ENCODE measurements around the gene SPTLC3.

SPTLC3 gene

GRCh38 chr20:13119583-13119982 lies 110.8 kb downstream of the SPTLC3 start:
- no peak for TF ChIP-seq PATZ1 (CRISPR knock-in tag; IDR thresholded peaks at IDR 0.05; ENCODE audit: borderline replicate concordance)
- TF ChIP-seq GLIS3 (CRISPR knock-in tag; IDR thresholded peaks at IDR 0.05): no peak
- no peak for TF ChIP-seq BACH2 (CRISPR knock-in tag; IDR thresholded peaks at IDR 0.05; ENCODE audit: borderline replicate concordance)
- peak; percentile 91 for ATAC-seq

DNA sequence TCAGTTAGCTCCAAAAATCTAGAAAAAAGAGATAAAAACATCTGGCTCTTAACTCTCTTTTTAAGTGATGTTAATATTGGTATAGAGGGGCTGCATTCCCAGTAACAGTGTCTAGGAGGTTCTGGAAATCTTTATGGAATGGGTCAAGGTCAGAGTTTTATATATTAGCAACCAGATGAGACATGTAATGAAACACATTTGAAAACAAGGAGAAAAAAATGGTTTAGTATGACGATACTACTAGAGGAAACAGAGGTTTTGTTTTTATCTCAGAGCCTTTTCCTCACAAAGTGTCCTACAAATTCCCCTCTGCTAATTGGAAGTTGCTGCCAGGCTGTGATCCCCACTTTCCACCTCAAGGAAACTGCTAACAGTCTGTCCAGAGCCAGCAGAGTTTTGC lies 111.7 kb downstream of the SPTLC3 start:
- no peak for TF ChIP-seq ESRRG (CRISPR knock-in tag; IDR thresholded peaks at IDR 0.05)
- TF ChIP-seq ZFP30 (CRISPR knock-in tag; IDR thresholded peaks at IDR 0.05): no peak
- no peak for TF ChIP-seq BACH2 (CRISPR knock-in tag; IDR thresholded peaks at IDR 0.05; ENCODE audit: borderline replicate concordance)
- no peak for TF ChIP-seq PPARA (CRISPR knock-in tag; IDR thresholded peaks at IDR 0.05; ENCODE audit: borderline replicate concordance)
- TF ChIP-seq ZNF565 (CRISPR knock-in tag; conservative IDR thresholded peaks at IDR 0.05; ENCODE audit: low read depth): no peak
- TF ChIP-seq GLIS3 (CRISPR knock-in tag; IDR thresholded peaks at IDR 0.05): no peak
- TF ChIP-seq CSDC2 (CRISPR knock-in tag; IDR thresholded peaks at IDR 0.05): no peak
- no peak for TF ChIP-seq ARNTL (CRISPR knock-in tag; IDR thresholded peaks at IDR 0.05; ENCODE audit: borderline replicate concordance, low read depth)
- TF ChIP-seq RARB (CRISPR knock-in tag; IDR thresholded peaks at IDR 0.05): no peak
- TF ChIP-seq, protein P1, sequence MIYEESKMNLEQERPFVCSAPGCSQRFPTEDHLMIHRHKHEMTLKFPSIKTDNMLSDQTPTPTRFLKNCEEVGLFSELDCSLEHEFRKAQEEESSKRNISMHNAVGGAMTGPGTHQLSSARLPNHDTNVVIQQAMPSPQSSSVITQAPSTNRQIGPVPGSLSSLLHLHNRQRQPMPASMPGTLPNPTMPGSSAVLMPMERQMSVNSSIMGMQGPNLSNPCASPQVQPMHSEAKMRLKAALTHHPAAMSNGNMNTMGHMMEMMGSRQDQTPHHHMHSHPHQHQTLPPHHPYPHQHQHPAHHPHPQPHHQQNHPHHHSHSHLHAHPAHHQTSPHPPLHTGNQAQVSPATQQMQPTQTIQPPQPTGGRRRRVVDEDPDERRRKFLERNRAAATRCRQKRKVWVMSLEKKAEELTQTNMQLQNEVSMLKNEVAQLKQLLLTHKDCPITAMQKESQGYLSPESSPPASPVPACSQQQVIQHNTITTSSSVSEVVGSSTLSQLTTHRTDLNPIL (CRISPR knock-in tag; IDR thresholded peaks at IDR 0.05; ENCODE audit: low read depth): no peak
- TF ChIP-seq OSR1 (CRISPR knock-in tag; IDR thresholded peaks at IDR 0.05): no peak
- TF ChIP-seq ISL1 (CRISPR knock-in tag; IDR thresholded peaks at IDR 0.05): no peak
- TF ChIP-seq CSRNP3 (CRISPR knock-in tag; IDR thresholded peaks at IDR 0.05): no peak
- TF ChIP-seq PATZ1 (CRISPR knock-in tag; IDR thresholded peaks at IDR 0.05; ENCODE audit: borderline replicate concordance): no peak
- no peak for TF ChIP-seq SNAI2 (CRISPR knock-in tag; IDR thresholded peaks at IDR 0.05)
- TF ChIP-seq ZC3H10 (CRISPR knock-in tag; IDR thresholded peaks at IDR 0.05): no peak
- TF ChIP-seq TOX (CRISPR knock-in tag; IDR thresholded peaks at IDR 0.05; ENCODE audit: borderline replicate concordance): no peak
- no peak for TF ChIP-seq ZFP3 (CRISPR knock-in tag; IDR thresholded peaks at IDR 0.05)
- no peak for TF ChIP-seq POU6F1 (CRISPR knock-in tag; IDR thresholded peaks at IDR 0.05; ENCODE audit: borderline replicate concordance, low read depth)
- ATAC-seq: no peak

- ATAC-seq: no peak
- TF ChIP-seq, protein P1 (CRISPR knock-in tag; IDR thresholded peaks at IDR 0.05; ENCODE audit: low read depth): no peak
- TF ChIP-seq POU6F1 (CRISPR knock-in tag; IDR thresholded peaks at IDR 0.05; ENCODE audit: borderline replicate concordance, low read depth) (no peak), ZC3H10 (CRISPR knock-in tag; IDR thresholded peaks at IDR 0.05) (no peak), OSR1 (CRISPR knock-in tag; IDR thresholded peaks at IDR 0.05) (no peak), ISL1 (CRISPR knock-in tag; IDR thresholded peaks at IDR 0.05) (no peak)
Observed at GRCh38 chr20:13121840-13122515, 113.2 kb downstream of the SPTLC3 start.

Data from SK-N-SH treated with all-trans-retinoic acid at 6 μM for 48 hours (cell line).